Measurements from ENCODE around the gene CHPT1.
A peak's percentile ranks its signal among the peaks of the same experiment; 100 is the strongest.
"Not testable (repeated sequence)": the region's sequence is repeated elsewhere in the genome, so short reads cannot be mapped to it uniquely, and the experiment has no call there.

CHPT1 gene

DNA sequence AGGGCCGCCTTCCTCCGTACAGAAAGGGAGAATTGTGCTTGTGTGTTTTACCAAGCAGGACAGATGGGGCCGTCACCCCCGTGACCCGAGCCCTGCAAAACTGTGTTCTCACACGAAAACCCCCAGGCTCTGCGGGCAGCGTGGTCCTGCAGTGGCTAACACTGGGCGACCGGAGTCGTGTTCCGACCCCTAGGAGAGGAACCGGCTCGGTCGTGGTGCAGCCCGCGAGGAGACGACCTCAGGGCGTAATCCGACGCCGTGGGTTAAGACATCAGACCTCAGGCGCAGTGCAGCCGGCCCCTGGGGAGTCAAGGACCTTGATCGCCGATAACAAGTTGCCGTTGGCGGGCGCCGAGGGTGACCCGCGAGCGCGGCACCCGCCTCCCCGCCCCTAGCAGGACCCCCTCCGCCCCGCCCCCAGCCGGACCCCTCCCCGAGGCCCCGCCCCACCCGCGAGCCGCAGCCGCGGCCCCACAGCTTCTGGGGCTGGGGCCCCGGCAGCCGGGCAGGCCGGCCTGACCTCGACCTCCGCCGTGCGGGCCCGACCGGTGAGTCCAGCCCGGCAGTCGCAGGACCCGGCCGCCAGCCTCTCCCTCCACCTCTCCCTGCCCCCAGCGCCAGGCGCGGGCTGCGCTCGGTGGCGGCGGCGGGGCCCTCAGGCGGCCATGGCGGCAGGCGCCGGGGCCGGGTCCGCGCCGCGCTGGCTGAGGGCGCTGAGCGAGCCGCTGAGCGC lies at the start of gene CHPT1:
CHPT1 (plus strand) TSS at position 444 of the 733 bp plus-strand sequence; CDS start at position 666, 222 bp downstream.
- peak; percentile 14 for DNase-seq (ENCODE audit: low read depth, low spot score)

DNA sequence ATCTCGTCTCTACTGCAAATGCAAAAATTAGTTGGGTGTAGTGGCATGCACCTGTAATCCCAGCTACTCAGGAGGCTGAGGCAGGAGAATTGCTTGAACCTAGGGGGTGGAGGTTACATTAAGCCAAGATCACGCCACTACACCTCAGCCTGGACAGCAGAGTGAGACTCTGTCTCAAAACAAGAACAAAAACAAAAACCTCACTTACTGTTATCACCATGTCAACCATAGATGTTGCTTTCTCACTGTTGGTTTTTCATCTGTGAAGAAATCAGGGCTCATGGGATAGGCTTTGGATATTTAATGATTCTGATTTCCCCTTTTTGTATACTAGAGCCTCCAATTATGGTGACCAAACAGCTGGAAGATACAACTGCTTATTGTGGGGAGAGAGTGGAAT lies 49.7 kb upstream of the CHPT1 start:
- DNase-seq (ENCODE audit: low read depth, low spot score) = no peak

GRCh38 chr12:101648195-101648594 lies 49.2 kb upstream of the CHPT1 start:
- DNase-seq (ENCODE audit: low read depth, low spot score) = no peak

- DNase-seq (ENCODE audit: low read depth, low spot score) = no peak
These were observed 46.9 kb upstream of the CHPT1 start for GRCh38 chr12:101650346-101651117.

DNA sequence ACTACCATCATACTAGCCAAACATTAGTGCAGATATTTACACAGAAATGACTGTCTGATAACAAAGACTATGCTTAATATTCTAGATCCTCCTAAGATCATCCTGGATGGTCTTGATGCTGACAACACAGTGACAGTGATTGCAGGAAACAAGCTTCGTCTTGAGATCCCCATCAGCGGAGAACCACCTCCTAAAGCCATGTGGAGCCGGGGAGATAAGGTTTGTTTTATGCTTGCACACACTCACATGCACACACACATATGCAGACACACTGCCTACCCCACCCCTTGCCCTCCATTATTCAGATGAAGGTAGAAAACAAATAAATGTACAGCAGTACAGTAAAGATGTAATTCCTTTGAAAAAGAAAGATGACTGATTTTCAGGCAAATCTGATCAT lies 44.4 kb upstream of the CHPT1 start:
- DNase-seq (ENCODE audit: low read depth, low spot score) = no peak

- no peak for DNase-seq (ENCODE audit: low read depth, low spot score)
These were observed 43.9 kb upstream of the CHPT1 start for GRCh38 chr12:101653503-101653902.

DNA sequence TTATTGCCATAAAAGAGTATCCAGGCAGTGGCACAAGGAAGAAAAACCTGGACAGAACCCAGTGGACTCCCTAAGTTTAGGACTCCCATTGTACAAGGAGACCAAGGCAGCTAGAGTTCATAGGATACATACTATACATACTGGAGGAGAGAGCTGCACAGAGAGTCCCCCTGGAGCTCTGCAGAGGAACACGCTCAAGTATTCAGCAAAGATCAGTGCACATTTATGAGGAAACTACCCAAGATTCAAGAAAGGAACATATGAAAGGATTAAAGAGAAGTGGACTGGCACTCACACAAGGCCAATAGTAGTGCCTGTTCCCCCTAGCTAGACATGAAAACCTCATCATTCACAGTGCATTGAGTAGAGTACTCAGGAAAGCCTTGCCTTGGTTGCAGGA lies 43.0 kb upstream of the CHPT1 start:
- DNase-seq (ENCODE audit: low read depth, low spot score) = no peak

DNA sequence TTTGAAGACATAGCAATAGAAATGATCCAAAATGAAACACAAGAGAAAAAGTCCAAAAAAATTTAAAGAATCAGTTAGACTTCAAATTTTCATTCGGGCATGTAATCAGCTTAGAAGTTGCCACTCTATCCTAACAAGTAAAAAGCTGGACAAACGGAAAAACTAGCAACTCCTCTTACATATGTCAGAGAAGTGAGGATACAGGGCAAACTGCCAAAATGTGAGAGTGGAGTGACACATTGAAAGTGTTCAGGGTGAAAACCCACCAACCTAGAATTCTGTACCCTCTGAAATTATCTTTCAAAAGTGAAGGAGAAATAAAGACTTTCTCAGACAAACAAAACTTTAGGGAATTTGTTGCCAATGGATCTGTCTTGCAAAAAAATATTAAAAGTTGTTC lies 42.0 kb upstream of the CHPT1 start:
- DNase-seq (ENCODE audit: low read depth, low spot score) = no peak

GRCh38 chr12:101660662-101661061 lies 36.8 kb upstream of the CHPT1 start:
- DNase-seq (ENCODE audit: low read depth, low spot score) = not testable (repeated sequence)

DNA sequence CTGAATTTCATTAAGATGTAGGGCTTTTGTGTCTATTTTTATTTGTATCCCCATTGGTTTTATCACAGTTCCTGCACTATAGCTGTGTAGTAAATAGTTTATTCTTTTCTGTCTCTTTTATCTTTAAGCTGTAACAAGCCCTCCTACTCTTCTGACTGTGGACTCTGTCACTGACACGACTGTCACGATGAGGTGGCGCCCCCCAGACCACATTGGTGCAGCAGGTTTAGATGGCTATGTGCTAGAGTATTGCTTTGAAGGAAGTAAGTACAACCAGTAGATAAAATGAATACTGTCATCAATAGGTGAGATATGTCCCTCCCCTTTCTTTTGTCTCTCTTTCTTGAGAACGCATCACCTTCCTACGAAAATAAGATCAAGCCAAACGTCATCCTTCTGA lies 34.1 kb upstream of the CHPT1 start:
- DNase-seq (ENCODE audit: low read depth, low spot score) = no peak

DNA sequence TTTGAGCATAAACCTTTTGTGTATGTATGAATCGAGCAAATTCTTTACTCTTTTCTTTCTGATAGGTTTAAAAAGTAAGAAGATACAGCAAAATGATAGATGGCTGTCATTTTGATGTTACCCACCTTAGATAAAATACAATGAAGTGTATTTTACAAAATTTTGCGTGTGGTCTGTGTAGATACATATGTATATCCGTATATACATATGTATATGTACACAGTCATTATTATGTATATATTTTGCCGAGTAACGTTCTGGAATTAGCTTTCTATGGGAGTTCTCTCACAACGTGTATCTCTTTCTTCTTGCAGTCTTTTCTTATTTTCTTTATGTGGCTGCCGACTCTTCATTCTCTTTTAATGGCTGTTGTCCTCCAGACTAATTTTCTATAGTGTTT lies 32.4 kb upstream of the CHPT1 start:
- no peak for DNase-seq (ENCODE audit: low read depth, low spot score)

DNA sequence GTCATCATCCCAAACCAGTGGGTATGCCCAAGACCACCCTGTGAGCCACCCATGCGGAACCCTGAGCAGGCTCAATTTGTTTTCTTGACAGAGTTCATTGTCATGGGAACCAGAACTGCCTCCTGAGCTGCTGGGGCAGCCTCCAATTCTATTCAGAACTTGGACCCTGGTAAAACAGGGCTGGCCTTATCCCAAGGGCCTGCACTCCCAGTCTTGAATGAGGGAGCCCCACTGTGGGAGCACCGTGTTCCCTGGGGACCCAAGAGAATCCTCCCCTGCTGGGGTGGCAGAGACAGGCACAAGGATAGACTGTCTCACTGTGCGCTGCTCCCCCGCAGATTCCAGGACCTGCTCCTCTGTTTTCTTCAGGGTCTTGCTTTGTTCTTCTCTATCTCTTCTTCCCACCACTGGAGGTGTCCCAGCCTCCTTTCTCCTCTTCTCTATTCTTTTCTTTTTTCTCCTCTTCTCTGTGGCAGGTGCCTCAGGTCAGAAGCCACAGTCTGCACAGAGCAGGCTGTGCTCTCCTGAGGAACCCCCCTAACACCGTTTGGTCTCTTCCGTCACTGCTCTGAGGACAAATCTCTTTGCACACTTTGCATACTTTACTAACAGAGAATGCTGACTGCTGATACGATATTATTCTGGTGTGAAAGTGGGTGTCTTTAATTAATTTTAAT lies 31.2 kb upstream of the CHPT1 start:
- no peak for DNase-seq (ENCODE audit: low read depth, low spot score)

GRCh38 chr12:101667591-101667990 lies 29.8 kb upstream of the CHPT1 start:
- no peak for DNase-seq (ENCODE audit: low read depth, low spot score)

- no peak for DNase-seq (ENCODE audit: low read depth, low spot score)
These were observed 27.3 kb upstream of the CHPT1 start for GRCh38 chr12:101670007-101670671.

DNA sequence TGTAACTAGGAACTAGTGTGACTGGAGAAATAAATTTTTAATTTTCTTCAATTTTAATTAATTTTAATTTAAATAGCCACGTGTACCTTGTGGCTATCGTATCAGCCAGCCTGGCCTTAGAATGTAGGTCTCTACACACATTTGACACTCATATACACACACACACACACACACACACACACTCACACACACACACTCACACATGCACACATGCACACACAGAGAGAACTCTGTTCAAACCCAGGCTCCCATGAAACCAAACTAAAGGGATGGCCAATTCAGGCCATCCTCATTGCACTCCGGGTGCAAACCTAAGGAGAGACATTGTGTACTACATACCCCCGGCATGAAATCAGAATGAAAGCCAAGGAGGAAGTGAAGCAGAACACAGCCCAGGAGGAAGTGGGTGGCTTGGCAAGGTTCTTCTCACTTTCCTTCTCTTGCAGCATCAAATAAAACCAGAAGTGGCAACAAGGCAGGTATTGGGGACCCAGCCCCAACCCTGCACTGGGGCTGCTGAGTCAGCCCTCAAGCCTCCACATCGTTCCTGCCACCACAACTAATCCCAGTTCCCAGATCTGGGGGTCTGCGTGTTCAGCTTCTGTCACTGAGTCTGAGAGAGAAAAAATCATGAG lies 26.2 kb upstream of the CHPT1 start:
- DNase-seq (ENCODE audit: low read depth, low spot score) = no peak

- DNase-seq (ENCODE audit: low read depth, low spot score) = no peak
These were observed 25.6 kb upstream of the CHPT1 start for GRCh38 chr12:101671833-101672232.

GRCh38 chr12:101675555-101675954 lies 21.9 kb upstream of the CHPT1 start:
- DNase-seq (ENCODE audit: low read depth, low spot score) = no peak

- DNase-seq (ENCODE audit: low read depth, low spot score) = not testable (repeated sequence)
These were observed 20.9 kb upstream of the CHPT1 start for GRCh38 chr12:101676497-101676896.

GRCh38 chr12:101678081-101678480 lies 19.4 kb upstream of the CHPT1 start:
- DNase-seq (ENCODE audit: low read depth, low spot score) = no peak

DNA sequence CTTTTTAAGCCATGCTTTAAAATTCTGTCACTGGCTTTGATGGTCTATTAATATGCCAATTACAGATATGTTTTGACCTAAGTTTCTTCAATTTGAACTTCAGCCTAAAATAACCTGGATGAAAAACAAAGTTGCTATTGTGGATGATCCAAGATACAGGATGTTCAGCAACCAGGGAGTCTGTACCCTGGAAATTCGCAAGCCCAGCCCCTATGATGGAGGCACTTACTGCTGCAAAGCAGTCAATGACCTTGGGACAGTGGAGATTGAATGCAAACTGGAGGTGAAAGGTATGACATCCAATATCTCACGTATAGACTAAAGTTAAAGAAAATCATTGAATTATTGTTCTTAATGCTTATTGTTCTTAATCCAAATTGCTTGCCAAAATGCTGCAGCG lies 17.2 kb upstream of the CHPT1 start:
- DNase-seq (ENCODE audit: low read depth, low spot score) = no peak

DNA sequence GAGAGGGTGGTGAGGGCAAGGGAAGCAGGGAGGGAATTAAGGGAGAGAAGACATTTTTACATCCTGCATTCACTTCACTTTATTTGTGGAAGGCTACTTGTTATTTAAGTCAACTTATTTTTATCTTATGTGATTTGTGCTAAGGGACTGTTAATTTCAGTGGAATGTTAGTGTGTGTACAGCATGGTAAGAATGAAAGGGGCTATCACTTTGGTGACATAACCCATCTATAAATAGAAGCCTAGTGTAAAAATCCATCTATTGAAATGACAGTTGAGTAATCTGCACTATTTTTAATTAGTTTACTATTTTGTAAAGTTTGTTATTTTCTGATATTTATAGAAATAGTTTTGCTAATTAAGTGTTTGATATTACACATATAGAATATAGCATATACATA lies 16.8 kb upstream of the CHPT1 start:
- DNase-seq (ENCODE audit: low read depth, low spot score) = no peak

DNA sequence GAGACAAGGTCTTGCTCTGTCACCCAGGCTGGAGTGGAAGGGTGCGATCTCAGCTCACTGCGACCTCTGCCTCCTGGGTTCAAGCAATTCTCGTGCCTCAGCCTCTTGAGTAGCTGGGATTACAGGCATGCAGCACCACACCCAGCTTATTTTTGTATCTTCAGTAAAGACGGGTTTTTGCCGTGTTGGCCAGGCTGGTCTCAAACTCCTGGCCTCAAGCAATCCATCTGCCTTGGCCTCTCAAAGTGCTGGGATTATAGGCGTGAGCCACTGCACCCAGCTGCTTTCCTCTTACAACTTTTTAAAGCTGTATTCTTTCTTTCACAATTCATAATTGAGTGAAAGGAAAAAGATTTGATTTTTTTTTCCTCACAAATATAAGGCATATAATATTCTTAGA lies 15.8 kb upstream of the CHPT1 start:
- DNase-seq (ENCODE audit: low read depth, low spot score) = not testable (repeated sequence)

All from activated CD4-positive, CD25-positive, alpha-beta regulatory T cell treated with anti-CD3 and anti-CD28 coated beads, Interleukin-2, amount 50 U/mL, for 16 hours (primary cell).